HEK293 (cell line): ENCODE data around the gene RNU1-3.
A peak's percentile ranks its signal among the peaks of the same experiment; 100 is the strongest.
"Not testable (repeated sequence)": the region's sequence is repeated elsewhere in the genome, so short reads cannot be mapped to it uniquely, and the experiment has no call there.

Experiments used
- CTCF ChIA-PET: fragments of 350-600 bp; formaldehyde crosslinking; extraction: SDS; loops from one replicate; lab custom pipeline; 2021; ENCODE audit warnings: antibody characterized with exemption; lab: Yijun Ruan, JAX
- POLR2A ChIA-PET: fragments of 300-600 bp; formaldehyde crosslinking; extraction: SDS; loops from one replicate; lab custom pipeline; 2020; ENCODE audit warnings: antibody characterized with exemption, inconsistent platforms; lab: Yijun Ruan, JAX
- H3K27ac ChIP-seq: fragments of 200-500 bp; sonication (Bioruptor generic); 2 replicates; pipeline ENCODE4 v1.5.1; 2014; ENCODE audit warnings: low read depth, low read length, control low read depth, inconsistent platforms; ENCODE audit errors: extremely low read depth
- H3K36me3 ChIP-seq, 2 experiments: fragments of 200-500 bp in 1 of 2; sonication (Bioruptor generic) in 1 of 2; 1 replicate in 1 of 2; 2 replicates in 1 of 2; pipeline ENCODE4 v1.5.1; 2014 to 2017; ENCODE audit warnings: inconsistent platforms in 2 of 2, low read length in 2 of 2; ENCODE audit not compliant: control insufficient read depth in 2 of 2, insufficient read depth in 1 of 2
- H3K4me1 ChIP-seq: fragments of 200-500 bp; sonication (Bioruptor generic); 2 replicates; pipeline ENCODE4 v1.5.1; 2014; ENCODE audit warnings: mild to moderate bottlenecking, low read length, inconsistent platforms; ENCODE audit not compliant: control insufficient read depth, insufficient read depth
- H3K4me3 ChIP-seq: 2 replicates; pipeline ENCODE4 v1.5.1; 2011; ENCODE audit warnings: low read depth, mild to moderate bottlenecking, control low read depth, low read length, moderate library complexity
- H3K9me3 ChIP-seq: fragments of 200-500 bp; sonication (Bioruptor generic); 2 replicates; pipeline ENCODE4 v1.5.1; 2014; ENCODE audit warnings: low read depth, low read length, inconsistent platforms; ENCODE audit not compliant: control insufficient read depth, insufficient read depth
- BCL11B ChIP-seq: fragments of 450-650 bp; formaldehyde crosslinking; IDR thresholded peaks from 2 replicates; pipeline ENCODE4 v1.5.1; 2016; ENCODE audit warnings: low read depth, missing biosample characterization, missing genetic modification characterization
- GLIS1 ChIP-seq: fragments of 450-650 bp; formaldehyde crosslinking; IDR thresholded peaks from 2 replicates; pipeline ENCODE4 v1.5.1; 2016; ENCODE audit warnings: missing biosample characterization, missing genetic modification characterization
- KLF1 ChIP-seq: fragments of 450-650 bp; formaldehyde crosslinking; IDR thresholded peaks from 2 replicates; pipeline ENCODE4 v1.5.1; 2016; ENCODE audit warnings: missing biosample characterization, missing genetic modification characterization
- KLF8 ChIP-seq: fragments of 450-650 bp; formaldehyde crosslinking; IDR thresholded peaks from 2 replicates; pipeline ENCODE4 v1.5.1; 2016; ENCODE audit warnings: missing biosample characterization, missing genetic modification characterization
- OVOL3 ChIP-seq: fragments of 450-650 bp; formaldehyde crosslinking; IDR thresholded peaks from 2 replicates; pipeline ENCODE4 v1.5.1; 2016; ENCODE audit warnings: missing biosample characterization, missing genetic modification characterization
- SCRT1 ChIP-seq: fragments of 450-650 bp; formaldehyde crosslinking; IDR thresholded peaks from 2 replicates; pipeline ENCODE4 v1.5.1; 2016; ENCODE audit warnings: missing biosample characterization, missing genetic modification characterization, borderline replicate concordance
- SCRT2 ChIP-seq: fragments of 450-650 bp; formaldehyde crosslinking; IDR thresholded peaks from 2 replicates; pipeline ENCODE4 v1.5.1; 2016; ENCODE audit warnings: missing biosample characterization, missing genetic modification characterization
- TCF7L2 ChIP-seq: IDR thresholded peaks from 2 replicates; pipeline ENCODE4 v1.6.1; 2011; ENCODE audit warnings: low read depth, mild to moderate bottlenecking, inconsistent platforms, low read length, moderate library complexity, borderline replicate concordance
- ZBTB48 ChIP-seq: fragments of 450-650 bp; formaldehyde crosslinking; IDR thresholded peaks from 2 replicates; pipeline ENCODE4 v1.5.1; 2016; ENCODE audit warnings: missing biosample characterization, missing genetic modification characterization
- ZEB2 ChIP-seq: fragments of 450-650 bp; formaldehyde crosslinking; IDR thresholded peaks from 2 replicates; pipeline ENCODE4 v1.5.1; 2016; ENCODE audit warnings: missing biosample characterization, missing genetic modification characterization
- ZFHX2 ChIP-seq: fragments of 450-650 bp; formaldehyde crosslinking; conservative IDR thresholded peaks from 2 replicates; pipeline ENCODE4 v1.5.1; 2016; ENCODE audit warnings: missing biosample characterization, missing genetic modification characterization
- ZNF16 ChIP-seq: fragments of 450-650 bp; formaldehyde crosslinking; IDR thresholded peaks from 2 replicates; pipeline ENCODE4 v1.5.1; 2016; ENCODE audit warnings: low read depth, missing biosample characterization, missing genetic modification characterization
- ZNF175 ChIP-seq: fragments of 450-650 bp; formaldehyde crosslinking; IDR thresholded peaks from 2 replicates; pipeline ENCODE4 v1.5.1; 2016; ENCODE audit warnings: missing biosample characterization, missing genetic modification characterization
- ZNF214 ChIP-seq: fragments of 450-650 bp; formaldehyde crosslinking; IDR thresholded peaks from 2 replicates; pipeline ENCODE4 v1.5.1; 2017; ENCODE audit warnings: missing biosample characterization, mild to moderate bottlenecking, missing genetic modification characterization, borderline replicate concordance
- ZNF341 ChIP-seq: fragments of 450-650 bp; formaldehyde crosslinking; IDR thresholded peaks from 2 replicates; pipeline ENCODE4; 2016; ENCODE audit warnings: low read depth, missing biosample characterization, missing genetic modification characterization
- ZNF391 ChIP-seq: fragments of 450-650 bp; formaldehyde crosslinking; IDR thresholded peaks from 2 replicates; pipeline ENCODE4 v1.5.1; 2016; ENCODE audit warnings: low read depth, missing biosample characterization, missing genetic modification characterization, borderline replicate concordance
- ZNF404 ChIP-seq: fragments of 450-650 bp; formaldehyde crosslinking; IDR thresholded peaks from 2 replicates; pipeline ENCODE4 v1.5.1; 2017; ENCODE audit warnings: missing biosample characterization, missing genetic modification characterization
- ZNF433 ChIP-seq: fragments of 450-650 bp; formaldehyde crosslinking; IDR thresholded peaks from 2 replicates; pipeline ENCODE4 v1.5.1; 2016; ENCODE audit warnings: missing biosample characterization, missing genetic modification characterization, low read depth
- ZNF48 ChIP-seq: fragments of 450-650 bp; formaldehyde crosslinking; IDR thresholded peaks from 2 replicates; pipeline ENCODE4 v1.5.1; 2016; ENCODE audit warnings: missing biosample characterization, missing genetic modification characterization
- ZNF501 ChIP-seq: fragments of 450-650 bp; formaldehyde crosslinking; IDR thresholded peaks from 2 replicates; pipeline ENCODE4 v1.5.1; 2016; ENCODE audit warnings: missing biosample characterization, missing genetic modification characterization
- ZNF529 ChIP-seq: fragments of 450-650 bp; formaldehyde crosslinking; IDR thresholded peaks from 2 replicates; pipeline ENCODE4 v1.5.1; 2017; ENCODE audit warnings: missing genetic modification characterization, missing biosample characterization; ENCODE audit not compliant: insufficient replicate concordance
- ZNF76 ChIP-seq: fragments of 450-650 bp; formaldehyde crosslinking; IDR thresholded peaks from 2 replicates; pipeline ENCODE4; 2016; ENCODE audit warnings: low read depth, missing biosample characterization, missing genetic modification characterization, borderline replicate concordance
- ZSCAN30 ChIP-seq: fragments of 450-650 bp; IDR thresholded peaks from 2 replicates; pipeline ENCODE4 v1.5.1; 2018; ENCODE audit warnings: missing biosample characterization, mild to moderate bottlenecking, missing genetic modification characterization, moderate library complexity
- ZXDB ChIP-seq: fragments of 450-650 bp; formaldehyde crosslinking; IDR thresholded peaks from 2 replicates; pipeline ENCODE4 v1.5.1; 2016; ENCODE audit warnings: missing biosample characterization, missing genetic modification characterization
- TF ChIP-seq, protein P1 (sequence below): fragments of 450-650 bp; formaldehyde crosslinking; IDR thresholded peaks from 2 replicates; pipeline ENCODE4 v1.5.1; 2016; ENCODE audit warnings: missing biosample characterization, missing genetic modification characterization, borderline replicate concordance

Gene RNU1-3

DNA sequence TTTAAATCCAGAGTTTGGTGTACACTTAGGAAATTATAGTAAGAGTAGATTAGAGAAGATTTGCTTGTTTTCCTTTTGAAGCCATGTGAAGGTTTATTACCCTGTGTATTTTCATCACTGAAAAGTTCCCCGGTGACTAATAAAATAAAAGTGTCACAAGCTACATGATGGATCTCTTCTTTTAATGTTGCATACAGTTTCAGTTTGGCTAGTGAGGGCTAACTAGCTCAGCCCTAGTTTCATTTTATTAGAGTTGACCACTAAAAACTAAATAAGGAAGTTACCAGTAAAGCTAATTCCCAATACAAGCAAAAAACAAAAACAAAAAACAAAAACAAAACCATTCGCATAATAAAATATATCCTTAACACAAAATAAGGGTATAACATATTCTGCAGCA lies 17.4 kb upstream of the RNU1-3 start:
- H3K4me3 ChIP-seq, H3K27ac ChIP-seq, CTCF ChIA-PET, H3K4me1 ChIP-seq, H3K36me3 ChIP-seq, H3K9me3 ChIP-seq, POLR2A ChIA-PET: not testable (repeated sequence)
- TF ChIP-seq TCF7L2: 0 out of 2 replicates have a peak, but pooled peaks have one; percentile 16

DNA sequence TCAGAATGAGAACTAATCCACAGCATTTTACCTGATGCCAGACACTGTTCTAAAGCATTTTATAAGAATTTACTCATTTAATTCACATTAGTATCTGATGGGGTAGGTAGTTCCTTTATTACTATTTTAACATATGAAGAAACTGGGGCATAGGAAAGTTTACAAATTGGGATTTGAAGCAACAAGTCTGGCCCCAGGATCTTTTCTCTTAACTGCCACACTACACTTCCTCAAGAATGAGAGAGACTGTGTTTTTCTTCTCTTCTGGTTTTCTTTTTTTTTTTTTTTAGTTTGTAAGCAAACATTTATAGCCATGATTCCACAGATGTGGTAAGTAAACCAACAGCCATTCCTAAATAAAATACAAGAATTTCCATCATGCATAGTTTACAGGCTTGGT lies 16.1 kb upstream of the RNU1-3 start:
- H3K36me3 ChIP-seq, CTCF ChIA-PET, H3K27ac ChIP-seq, POLR2A ChIA-PET, H3K4me3 ChIP-seq, H3K4me1 ChIP-seq, H3K9me3 ChIP-seq: not testable (repeated sequence)
- TF ChIP-seq SCRT1 (tag by site-specific recombination): peak; percentile 63; the same call in 1 of the 2 replicates
- TF ChIP-seq SCRT2 (tag by site-specific recombination): peak; percentile 63

DNA sequence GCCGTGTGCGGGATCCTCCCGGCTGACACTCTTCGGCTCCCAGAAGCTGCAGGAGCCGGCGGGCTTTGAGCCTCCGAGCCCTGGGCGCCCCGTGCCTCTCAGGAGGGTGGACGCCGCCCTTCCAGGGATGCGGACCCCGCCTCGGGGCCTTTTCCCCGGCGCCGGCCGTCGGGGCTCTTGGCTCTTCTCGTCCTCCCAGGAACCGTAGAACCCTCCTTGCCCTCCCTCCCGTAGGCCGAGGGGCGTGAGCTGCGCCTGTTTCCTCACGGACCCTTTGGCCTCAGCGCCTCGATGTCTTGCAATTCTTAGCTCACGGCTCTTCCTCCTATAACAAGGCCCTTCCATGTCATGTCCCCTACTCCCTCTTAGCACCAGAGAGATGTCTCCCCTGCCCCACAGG lies 13.6 kb upstream of the RNU1-3 start:
- H3K4me1 ChIP-seq, POLR2A ChIA-PET, H3K4me3 ChIP-seq: not testable (repeated sequence)

DNA sequence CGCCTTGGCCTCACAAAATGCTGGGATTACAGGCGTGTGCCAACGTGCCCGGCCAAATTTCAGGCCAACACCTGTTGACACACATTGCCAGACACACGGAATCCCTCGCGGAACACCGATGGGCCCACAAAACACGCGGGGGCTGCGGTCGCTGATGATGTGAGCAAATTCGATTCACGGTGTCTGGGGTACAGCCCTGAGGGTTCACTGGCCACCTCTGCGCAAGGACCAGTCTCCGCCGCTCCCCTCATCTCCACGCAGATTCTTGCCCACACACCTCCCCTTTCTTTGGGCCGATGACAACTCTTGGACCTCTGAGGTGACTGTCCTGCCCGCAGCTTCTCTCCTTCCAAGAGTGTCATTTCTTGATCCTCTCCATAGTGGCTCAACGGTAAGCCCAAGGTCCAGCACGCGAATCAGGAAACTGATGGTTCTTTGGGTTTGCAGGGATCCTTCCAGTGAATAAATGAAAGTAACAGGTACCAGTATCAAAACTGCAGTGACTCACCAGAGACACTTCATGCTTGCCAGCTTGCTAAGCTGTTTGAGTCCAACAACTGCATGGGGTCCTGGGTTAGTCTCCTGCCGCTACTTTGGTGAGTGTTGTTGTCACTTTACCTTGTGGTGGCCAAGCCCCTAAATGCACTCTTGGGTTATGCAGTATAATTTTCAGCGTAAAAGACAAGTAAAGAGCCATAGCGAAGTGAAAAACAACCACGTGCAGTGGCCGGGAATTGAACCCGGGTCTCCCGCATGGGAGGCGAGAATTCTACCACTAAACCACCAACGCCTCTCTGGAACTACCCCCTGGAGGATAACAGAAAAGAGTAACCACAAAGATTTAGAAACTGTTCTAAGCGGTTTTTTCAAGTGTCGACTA lies 11.0 kb upstream of the RNU1-3 start:
- Histone ChIP-seq H3K27ac (no peak overlapping the region), H3K4me1 (no peaks in the 10 kb centered on the region), H3K36me3 (no peaks in the 10 kb centered on the region), H3K4me3 (no peak overlapping the region), H3K9me3 (no peaks in the 10 kb centered on the region)
- POLR2A ChIA-PET: no interaction called here
- CTCF ChIA-PET: interaction anchor here (0.6 kb wide), 1 partner anchor 54 kb away, joined by 5 read pairs; no protein-coding TSS in a partner anchor
- no peak for TF ChIP-seq BCL11B (tag by site-specific recombination)
- peak; percentile 28; the same call in 1 of the 2 replicates for TF ChIP-seq ZNF76 (tag by site-specific recombination)
- no peak for TF ChIP-seq ZNF175 (tag by site-specific recombination)
- TF ChIP-seq KLF8 (tag by site-specific recombination): peak; percentile 46; the same call in 1 of the 2 replicates
- no peak for TF ChIP-seq ZNF48 (tag by site-specific recombination)
- no peak for TF ChIP-seq ZNF16 (tag by site-specific recombination)
- TF ChIP-seq ZNF501 (tag by site-specific recombination): peak; percentile 62; the same call in 1 of the 2 replicates
- TF ChIP-seq ZNF433: no peak
- no peak for TF ChIP-seq OVOL3 (tag by site-specific recombination)
- TF ChIP-seq ZXDB (tag by site-specific recombination): peak; percentile 58; the same call in 1 of the 2 replicates
- TF ChIP-seq ZBTB48 (tag by site-specific recombination): peak; percentile 63
- no peak for TF ChIP-seq ZNF404 (tag by site-specific recombination)
- TF ChIP-seq, protein P1, sequence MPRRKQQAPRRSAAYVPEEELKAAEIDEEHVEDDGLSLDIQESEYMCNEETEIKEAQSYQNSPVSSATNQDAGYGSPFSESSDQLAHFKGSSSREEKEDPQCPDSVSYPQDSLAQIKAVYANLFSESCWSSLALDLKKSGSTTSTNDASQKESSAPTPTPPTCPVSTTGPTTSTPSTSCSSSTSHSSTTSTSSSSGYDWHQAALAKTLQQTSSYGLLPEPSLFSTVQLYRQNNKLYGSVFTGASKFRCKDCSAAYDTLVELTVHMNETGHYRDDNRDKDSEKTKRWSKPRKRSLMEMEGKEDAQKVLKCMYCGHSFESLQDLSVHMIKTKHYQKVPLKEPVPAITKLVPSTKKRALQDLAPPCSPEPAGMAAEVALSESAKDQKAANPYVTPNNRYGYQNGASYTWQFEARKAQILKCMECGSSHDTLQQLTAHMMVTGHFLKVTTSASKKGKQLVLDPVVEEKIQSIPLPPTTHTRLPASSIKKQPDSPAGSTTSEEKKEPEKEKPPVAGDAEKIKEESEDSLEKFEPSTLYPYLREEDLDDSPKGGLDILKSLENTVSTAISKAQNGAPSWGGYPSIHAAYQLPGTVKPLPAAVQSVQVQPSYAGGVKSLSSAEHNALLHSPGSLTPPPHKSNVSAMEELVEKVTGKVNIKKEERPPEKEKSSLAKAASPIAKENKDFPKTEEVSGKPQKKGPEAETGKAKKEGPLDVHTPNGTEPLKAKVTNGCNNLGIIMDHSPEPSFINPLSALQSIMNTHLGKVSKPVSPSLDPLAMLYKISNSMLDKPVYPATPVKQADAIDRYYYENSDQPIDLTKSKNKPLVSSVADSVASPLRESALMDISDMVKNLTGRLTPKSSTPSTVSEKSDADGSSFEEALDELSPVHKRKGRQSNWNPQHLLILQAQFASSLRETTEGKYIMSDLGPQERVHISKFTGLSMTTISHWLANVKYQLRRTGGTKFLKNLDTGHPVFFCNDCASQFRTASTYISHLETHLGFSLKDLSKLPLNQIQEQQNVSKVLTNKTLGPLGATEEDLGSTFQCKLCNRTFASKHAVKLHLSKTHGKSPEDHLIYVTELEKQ (tag by site-specific recombination): no peak
- TF ChIP-seq GLIS1 (tag by site-specific recombination): peak; percentile 89
- no peak for TF ChIP-seq ZNF341
- peak; percentile 31 for TF ChIP-seq ZEB2 (tag by site-specific recombination)
- TF ChIP-seq ZSCAN30 (tag by site-specific recombination): peak; percentile 96
- no peak for TF ChIP-seq ZNF214 (tag by site-specific recombination)
- TF ChIP-seq KLF1: no peak
- TF ChIP-seq ZNF529 (tag by site-specific recombination): no peak
- TF ChIP-seq ZFHX2: peak; percentile 25; the same call in 1 of the 2 replicates
- TF ChIP-seq ZNF391: peak; percentile 76; the same call in 1 of the 2 replicates

More for the DNA sequence above, 13.6 kb upstream of the RNU1-3 start:
- H3K27ac ChIP-seq, H3K36me3 ChIP-seq, H3K9me3 ChIP-seq, CTCF ChIA-PET: not testable (repeated sequence)
